ENCODE results near the gene MARCHF4. TPM values are rescaled to one million over a fixed set of nuclear protein-coding genes. Genes with fewer than 3 reads are reported as not detected.

Gene MARCHF4
- total and polyA plus RNA-seq, 2 of the 4 experiments (the other 2 are of a cell fraction), result 2.3 to 12.0 TPM

DNA sequence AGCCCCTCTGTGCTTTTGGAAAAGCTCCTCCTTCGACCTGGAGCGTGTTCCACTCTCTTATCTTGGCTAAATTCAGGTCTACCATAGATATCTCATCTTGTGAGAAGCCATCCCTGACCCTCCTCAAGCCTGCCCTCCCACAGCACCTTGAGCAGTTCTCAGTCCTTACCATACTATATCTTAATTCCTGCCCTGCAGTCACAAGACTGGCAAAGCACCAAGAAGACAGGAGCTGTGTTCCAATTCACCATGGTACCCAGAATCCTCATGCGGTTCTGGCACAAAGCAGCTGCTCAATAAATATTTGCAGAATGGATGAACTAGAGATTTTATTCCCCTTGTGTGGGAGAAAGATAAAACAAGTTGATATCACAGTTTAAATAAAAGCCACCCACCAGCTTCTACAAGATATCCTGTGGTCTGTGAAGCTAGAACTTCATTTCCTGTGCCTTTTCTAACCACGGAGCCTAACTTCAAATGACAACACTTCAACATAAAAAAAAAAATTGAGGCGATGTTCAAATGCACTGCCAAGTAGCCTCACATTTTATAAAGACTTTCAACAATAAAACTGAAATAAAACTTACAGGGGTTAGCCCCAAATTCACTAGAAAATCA is 19.5 kb downstream of the MARCHF4 start:
- no peak for TF ChIP-seq MAZ (IDR thresholded peaks at IDR 0.05; ENCODE audit: borderline replicate concordance, low read depth, low read length)
- no peak for TF ChIP-seq ELK1 (IDR thresholded peaks at IDR 0.05; ENCODE audit: borderline replicate concordance, low read depth, low read length)
- no peak for TF ChIP-seq RFX5 (IDR thresholded peaks at IDR 0.05; ENCODE audit: low read depth, low read length)
- no peak for TF ChIP-seq CHD1 (IDR thresholded peaks at IDR 0.05; ENCODE audit: low read depth, low read length)
- TF ChIP-seq, protein P1, sequence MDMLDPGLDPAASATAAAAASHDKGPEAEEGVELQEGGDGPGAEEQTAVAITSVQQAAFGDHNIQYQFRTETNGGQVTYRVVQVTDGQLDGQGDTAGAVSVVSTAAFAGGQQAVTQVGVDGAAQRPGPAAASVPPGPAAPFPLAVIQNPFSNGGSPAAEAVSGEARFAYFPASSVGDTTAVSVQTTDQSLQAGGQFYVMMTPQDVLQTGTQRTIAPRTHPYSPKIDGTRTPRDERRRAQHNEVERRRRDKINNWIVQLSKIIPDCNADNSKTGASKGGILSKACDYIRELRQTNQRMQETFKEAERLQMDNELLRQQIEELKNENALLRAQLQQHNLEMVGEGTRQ (IDR thresholded peaks at IDR 0.05; ENCODE audit: low read depth, low read length), result no peak
- TF ChIP-seq, protein P2, sequence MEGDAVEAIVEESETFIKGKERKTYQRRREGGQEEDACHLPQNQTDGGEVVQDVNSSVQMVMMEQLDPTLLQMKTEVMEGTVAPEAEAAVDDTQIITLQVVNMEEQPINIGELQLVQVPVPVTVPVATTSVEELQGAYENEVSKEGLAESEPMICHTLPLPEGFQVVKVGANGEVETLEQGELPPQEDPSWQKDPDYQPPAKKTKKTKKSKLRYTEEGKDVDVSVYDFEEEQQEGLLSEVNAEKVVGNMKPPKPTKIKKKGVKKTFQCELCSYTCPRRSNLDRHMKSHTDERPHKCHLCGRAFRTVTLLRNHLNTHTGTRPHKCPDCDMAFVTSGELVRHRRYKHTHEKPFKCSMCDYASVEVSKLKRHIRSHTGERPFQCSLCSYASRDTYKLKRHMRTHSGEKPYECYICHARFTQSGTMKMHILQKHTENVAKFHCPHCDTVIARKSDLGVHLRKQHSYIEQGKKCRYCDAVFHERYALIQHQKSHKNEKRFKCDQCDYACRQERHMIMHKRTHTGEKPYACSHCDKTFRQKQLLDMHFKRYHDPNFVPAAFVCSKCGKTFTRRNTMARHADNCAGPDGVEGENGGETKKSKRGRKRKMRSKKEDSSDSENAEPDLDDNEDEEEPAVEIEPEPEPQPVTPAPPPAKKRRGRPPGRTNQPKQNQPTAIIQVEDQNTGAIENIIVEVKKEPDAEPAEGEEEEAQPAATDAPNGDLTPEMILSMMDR (conservative IDR thresholded peaks at IDR 0.05; ENCODE audit: low read depth, low read length), result no peak
- no peak for TF ChIP-seq CEBPB (IDR thresholded peaks at IDR 0.05; ENCODE audit: low read depth, low read length)
- no peak for TF ChIP-seq SMC3 (IDR thresholded peaks at IDR 0.05; ENCODE audit: low read depth, low read length)
- TF ChIP-seq RCOR1 (IDR thresholded peaks at IDR 0.05; ENCODE audit: insufficient replicate concordance, low read length), result no peak
- no peak for TF ChIP-seq FOS (IDR thresholded peaks at IDR 0.05; ENCODE audit: low read depth, low read length)
- no peak for TF ChIP-seq BHLHE40 (IDR thresholded peaks at IDR 0.05; ENCODE audit: low read depth, low read length)
- no peak for TF ChIP-seq MXI1 (IDR thresholded peaks at IDR 0.05; ENCODE audit: borderline replicate concordance, low read depth, low read length)
- no peak for TF ChIP-seq MAFK (IDR thresholded peaks at IDR 0.05; ENCODE audit: low read depth, low read length)
- no peak for TF ChIP-seq NFE2L2 (IDR thresholded peaks at IDR 0.05; ENCODE audit: low read depth, low read length)
- no peak for TF ChIP-seq POLR2A (IDR thresholded peaks at IDR 0.05; ENCODE audit: low read depth, low read length)
- no peak for TF ChIP-seq RAD21 (IDR thresholded peaks at IDR 0.05; ENCODE audit: low read length)
- in situ Hi-C loops (cut with MboI; ENCODE audit: low sequenced_read_pairs) (no loop called here), intact Hi-C loops (cut with micrococcal nuclease) (no loop called here), dilution Hi-C loops (cut with HindIII; ENCODE audit: low sequenced_read_pairs, unreplicated experiment) (no loop called here)
- Histone ChIP-seq H4K91ac (ENCODE audit: insufficient read depth, low read depth, low read length) (no peak overlapping the region), H3K27ac (ENCODE audit: insufficient read depth, low read length) (no peak overlapping the region), H4K8ac (ENCODE audit: low read depth in 2 of 2, low read length in 2 of 2) (no peak overlapping the region), H3K56ac (ENCODE audit: extremely low read depth, insufficient read depth, low read length) (no peak overlapping the region), H3K4me1 (ENCODE audit: control insufficient read depth, insufficient read depth, low read length) (peaks cover 27% of the 10 kb centered on the region), H3K23ac (ENCODE audit: low read depth, low read length) (no peak overlapping the region), H3K4me2 (ENCODE audit: low read depth, low read length) (no peak overlapping the region), H3K4ac (ENCODE audit: low read depth, low read length) (no peak overlapping the region), H3K9me3 (ENCODE audit: control insufficient read depth, insufficient read depth, low read length) (no peaks in the 10 kb centered on the region), H2BK120ac (ENCODE audit: low read depth, low read length) (0 out of 2 replicates have a peak overlapping the region, but pooled peaks have one; percentile 6), H4K20me1 (ENCODE audit: insufficient read depth, low read length) (peaks cover 27% of the 10 kb centered on the region), H2AK9ac (replicated peaks; ENCODE audit: low read depth, low read length, poor library complexity) (no peak overlapping the region), H3K4me3 (ENCODE audit: insufficient read depth, low read depth, low read length) (no peak overlapping the region), H2AFZ (replicated peaks; ENCODE audit: low read length, poor library complexity) (no peak overlapping the region), H2AK5ac (ENCODE audit: low read depth, low read length) (no peak overlapping the region; the same call in 1 of the 2 replicates), H2BK20ac (ENCODE audit: low read depth, low read length) (no peak overlapping the region; the same call in 1 of the 2 replicates), H3K27me3 (ENCODE audit: control insufficient read depth, insufficient read depth, low read length) (no peaks in the 10 kb centered on the region), H4K5ac (ENCODE audit: low read depth, low read length) (no peak overlapping the region), H3K9me1 (ENCODE audit: insufficient read depth, low read length) (peaks cover 37% of the 10 kb centered on the region), H3K36me3 (ENCODE audit: control insufficient read depth, insufficient read depth, low read length) (no peaks in the 10 kb centered on the region), H3K79me1 (ENCODE audit: low read depth in 1 of 2, low read length in 2 of 2) (peaks cover 30 to 74% of the 10 kb centered on the region in 2 experiments), H2BK5ac (ENCODE audit: low read depth, low read length, poor library complexity, severe bottlenecking) (no peak overlapping the region), H3K18ac (ENCODE audit: low read depth, low read length) (no peak overlapping the region), H3K14ac (replicated peaks; ENCODE audit: low read depth, low read length) (no peak overlapping the region), H3K9ac (ENCODE audit: low read depth, low read length) (no peak overlapping the region), H2BK15ac (ENCODE audit: low read depth, low read length) (no peak overlapping the region)
- WGBS, 2 experiments (ENCODE audit: extremely low coverage in 2 of 2, insufficient read length in 1 of 2), result 94% methylated on average over 2 of the region's 5 CpGs; no CpG with 5 or more reads in 1 of the 2 experiments
- CTCF ChIA-PET, result interaction anchor here (0.6 to 0.7 kb wide), 3 partner anchors 32 to 153 kb away, joined by 3 to 4 read pairs (median 3); no protein-coding TSS in a partner anchor
- no peak for DNase-seq
- no peak for ATAC-seq (ENCODE audit: low read depth)
- POLR2A ChIA-PET (ENCODE audit: unreplicated experiment), result no interaction called here
- no TSS peak for BruUV-seq (replicated peaks)

Data from IMR-90 (cell line).